ENCODE data around the gene ZFC3H1.

- TF ChIP-seq, protein P1, sequence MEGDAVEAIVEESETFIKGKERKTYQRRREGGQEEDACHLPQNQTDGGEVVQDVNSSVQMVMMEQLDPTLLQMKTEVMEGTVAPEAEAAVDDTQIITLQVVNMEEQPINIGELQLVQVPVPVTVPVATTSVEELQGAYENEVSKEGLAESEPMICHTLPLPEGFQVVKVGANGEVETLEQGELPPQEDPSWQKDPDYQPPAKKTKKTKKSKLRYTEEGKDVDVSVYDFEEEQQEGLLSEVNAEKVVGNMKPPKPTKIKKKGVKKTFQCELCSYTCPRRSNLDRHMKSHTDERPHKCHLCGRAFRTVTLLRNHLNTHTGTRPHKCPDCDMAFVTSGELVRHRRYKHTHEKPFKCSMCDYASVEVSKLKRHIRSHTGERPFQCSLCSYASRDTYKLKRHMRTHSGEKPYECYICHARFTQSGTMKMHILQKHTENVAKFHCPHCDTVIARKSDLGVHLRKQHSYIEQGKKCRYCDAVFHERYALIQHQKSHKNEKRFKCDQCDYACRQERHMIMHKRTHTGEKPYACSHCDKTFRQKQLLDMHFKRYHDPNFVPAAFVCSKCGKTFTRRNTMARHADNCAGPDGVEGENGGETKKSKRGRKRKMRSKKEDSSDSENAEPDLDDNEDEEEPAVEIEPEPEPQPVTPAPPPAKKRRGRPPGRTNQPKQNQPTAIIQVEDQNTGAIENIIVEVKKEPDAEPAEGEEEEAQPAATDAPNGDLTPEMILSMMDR (IDR thresholded peaks at IDR 0.05), result no peak
- TF ChIP-seq POLR2A (IDR thresholded peaks at IDR 0.05), result no peak
Measured at GRCh38 chr12:71640316-71640715, 23.3 kb downstream of the ZFC3H1 start.
